ENCODE data around the gene ADAMTS12. TPM values are rescaled to one million over a fixed set of nuclear protein-coding genes. Genes with fewer than 3 reads are reported as not detected.

ADAMTS12 gene
- total RNA-seq, 3 donors from 2014 or later (not counting 1 experiment from before 2014, with no cell fraction given), result not detected

DNA sequence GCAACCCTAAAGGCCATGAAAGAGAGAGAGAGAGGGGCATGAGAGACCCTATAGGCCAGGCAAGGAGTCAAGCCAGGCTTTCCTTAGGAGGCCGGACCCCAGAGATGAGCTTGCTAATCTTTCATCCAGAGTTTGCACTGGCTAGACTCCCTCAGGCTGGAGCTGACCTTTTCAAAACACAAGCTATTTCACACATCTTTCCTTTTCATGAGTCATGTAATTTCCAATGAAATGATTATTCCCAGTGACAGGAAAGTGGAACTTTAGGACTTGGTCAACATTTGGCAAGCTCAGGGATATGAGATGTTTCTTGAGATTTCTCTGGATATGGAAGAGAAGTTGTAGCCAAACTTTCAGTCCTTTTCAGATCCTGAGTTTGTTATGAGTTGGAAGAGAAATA is 333.3 kb downstream of the ADAMTS12 start:
- H3K36me3 Mint-ChIP-seq, result no peaks in the 10 kb centered on the region
- Histone ChIP-seq H3K27me3 (ENCODE audit: control insufficient read depth, insufficient read depth, low read length) (no peaks in the 10 kb centered on the region), H3K9me3 (ENCODE audit: control insufficient read depth, insufficient read depth, low read length) (no peaks in the 10 kb centered on the region), H3K4me3 (ENCODE audit: low read length) (no peak overlapping the region), H3K36me3 (ENCODE audit: control insufficient read depth, insufficient read depth, low read length) (no peaks in the 10 kb centered on the region), H3K4me1 (ENCODE audit: control insufficient read depth, insufficient read depth, low read length) (no peaks in the 10 kb centered on the region), H3K27ac (ENCODE audit: low read length) (no peak overlapping the region)
- TF ChIP-seq, protein P1, sequence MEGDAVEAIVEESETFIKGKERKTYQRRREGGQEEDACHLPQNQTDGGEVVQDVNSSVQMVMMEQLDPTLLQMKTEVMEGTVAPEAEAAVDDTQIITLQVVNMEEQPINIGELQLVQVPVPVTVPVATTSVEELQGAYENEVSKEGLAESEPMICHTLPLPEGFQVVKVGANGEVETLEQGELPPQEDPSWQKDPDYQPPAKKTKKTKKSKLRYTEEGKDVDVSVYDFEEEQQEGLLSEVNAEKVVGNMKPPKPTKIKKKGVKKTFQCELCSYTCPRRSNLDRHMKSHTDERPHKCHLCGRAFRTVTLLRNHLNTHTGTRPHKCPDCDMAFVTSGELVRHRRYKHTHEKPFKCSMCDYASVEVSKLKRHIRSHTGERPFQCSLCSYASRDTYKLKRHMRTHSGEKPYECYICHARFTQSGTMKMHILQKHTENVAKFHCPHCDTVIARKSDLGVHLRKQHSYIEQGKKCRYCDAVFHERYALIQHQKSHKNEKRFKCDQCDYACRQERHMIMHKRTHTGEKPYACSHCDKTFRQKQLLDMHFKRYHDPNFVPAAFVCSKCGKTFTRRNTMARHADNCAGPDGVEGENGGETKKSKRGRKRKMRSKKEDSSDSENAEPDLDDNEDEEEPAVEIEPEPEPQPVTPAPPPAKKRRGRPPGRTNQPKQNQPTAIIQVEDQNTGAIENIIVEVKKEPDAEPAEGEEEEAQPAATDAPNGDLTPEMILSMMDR (IDR thresholded peaks at IDR 0.05), result no peak
- ATAC-seq (no peak), DNase-seq (no peak)
- no peaks in the 10 kb centered on the region for H3K9me3 Mint-ChIP-seq
- H3K27me3 Mint-ChIP-seq (ENCODE audit: low read depth in 2 of 2), result peaks cover 0 to 3% of the 10 kb centered on the region in 2 donors
- H3K4me1 Mint-ChIP-seq, result no peaks in the 10 kb centered on the region
- intact Hi-C loops (cut with micrococcal nuclease), result no loop called here
- no peak overlapping the region for H3K4me3 Mint-ChIP-seq
- 89% methylated on average over 1 of the region's 1 CpG for WGBS (ENCODE audit: insufficient coverage)
- no peak overlapping the region for H3K27ac Mint-ChIP-seq

DNA sequence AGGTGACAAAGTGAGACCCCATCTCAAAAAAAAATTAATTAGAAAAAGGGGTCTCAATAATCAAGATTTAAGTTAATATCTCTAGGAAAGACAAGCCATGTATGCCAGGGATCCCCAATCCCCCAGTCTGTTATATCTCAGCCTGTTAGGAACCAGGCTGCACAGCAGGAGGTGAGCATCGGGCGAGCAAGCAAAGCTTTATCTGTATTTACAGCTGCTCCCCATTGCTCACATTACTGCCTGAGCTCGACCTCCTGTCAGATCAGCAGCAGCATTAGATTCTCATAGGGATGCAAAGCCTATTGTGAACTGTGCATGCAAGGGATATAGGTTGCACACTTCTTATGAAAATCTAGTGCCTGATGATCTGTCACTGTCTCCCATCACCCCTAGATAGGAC is 334.2 kb downstream of the ADAMTS12 start:
- no peaks in the 10 kb centered on the region for H3K9me3 Mint-ChIP-seq
- no peaks in the 10 kb centered on the region for H3K4me1 Mint-ChIP-seq
- no peaks in the 10 kb centered on the region for H3K36me3 ChIP-seq (ENCODE audit: control insufficient read depth, insufficient read depth, low read length)
- ATAC-seq, result no peak
- H3K4me1 ChIP-seq (ENCODE audit: control insufficient read depth, insufficient read depth, low read length), result no peaks in the 10 kb centered on the region
- no peak overlapping the region for H3K27ac ChIP-seq (ENCODE audit: low read length)
- no peak overlapping the region for H3K4me3 Mint-ChIP-seq
- no peaks in the 10 kb centered on the region for H3K36me3 Mint-ChIP-seq
- peaks cover 0 to 3% of the 10 kb centered on the region in 2 donors for H3K27me3 Mint-ChIP-seq (ENCODE audit: low read depth in 2 of 2)
- H3K27ac Mint-ChIP-seq, result no peak overlapping the region
- no peaks in the 10 kb centered on the region for H3K27me3 ChIP-seq (ENCODE audit: control insufficient read depth, insufficient read depth, low read length)
- TF ChIP-seq, protein P1 (IDR thresholded peaks at IDR 0.05), result no peak
- no peaks in the 10 kb centered on the region for H3K9me3 ChIP-seq (ENCODE audit: control insufficient read depth, insufficient read depth, low read length)
- intact Hi-C loops (cut with micrococcal nuclease), result no loop called here
- no peak for DNase-seq
- H3K4me3 ChIP-seq (ENCODE audit: low read length), result no peak overlapping the region
- WGBS (ENCODE audit: insufficient coverage), result 76% methylated on average over 3 of the region's 3 CpGs

DNA sequence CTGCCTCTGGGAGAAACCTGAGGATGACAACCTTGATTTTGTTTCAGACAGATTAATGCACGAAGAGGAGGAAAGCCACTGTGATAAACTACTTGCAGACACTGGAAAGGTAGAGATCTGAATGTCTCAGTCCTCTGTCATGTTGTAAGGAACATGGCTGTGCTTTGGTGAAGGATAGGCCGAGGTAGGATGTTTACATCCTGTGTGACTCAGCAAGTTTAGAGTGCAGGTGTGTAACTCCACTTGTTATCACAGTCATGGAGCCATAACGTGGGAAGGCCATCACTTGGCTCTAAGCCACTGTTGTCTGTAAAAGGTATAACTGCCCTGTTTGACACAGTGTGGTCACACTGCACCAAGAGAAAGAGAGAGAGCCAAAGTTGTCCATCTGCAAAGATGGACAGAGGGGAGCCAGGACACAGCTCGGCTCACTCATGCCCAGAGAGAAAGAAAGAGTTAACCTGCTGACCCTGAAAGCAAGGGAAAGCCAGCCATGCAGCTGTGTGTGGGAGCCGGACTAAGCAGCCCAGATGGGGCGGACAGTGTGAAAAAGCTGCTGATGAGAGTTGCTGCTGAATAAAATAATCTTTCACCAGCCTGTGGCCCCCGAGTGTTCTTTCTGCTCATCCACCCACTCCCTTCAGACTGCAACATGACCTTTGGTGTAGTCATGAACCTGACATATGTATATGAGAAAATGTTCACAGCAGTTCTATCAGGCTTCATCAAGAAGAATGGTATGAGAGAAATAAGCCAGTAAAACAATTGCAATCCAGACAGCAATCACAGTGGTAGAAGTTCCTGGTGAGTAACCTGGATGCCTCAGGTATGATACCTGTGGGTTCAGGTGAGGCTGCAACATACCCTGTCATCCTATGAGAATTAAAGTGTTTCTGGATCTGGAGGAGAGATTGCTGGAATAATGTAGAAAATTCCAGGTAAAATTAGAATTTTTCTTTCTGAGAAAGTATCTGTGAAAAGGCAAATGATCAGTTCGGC is 335.2 kb downstream of the ADAMTS12 start:
- Mint-ChIP-seq H3K27ac (no peak overlapping the region), H3K9me3 (no peaks in the 10 kb centered on the region), H3K36me3 (no peaks in the 10 kb centered on the region), H3K4me3 (no peak overlapping the region), H3K27me3 (ENCODE audit: low read depth in 2 of 2) (peaks cover 0 to 3% of the 10 kb centered on the region in 2 donors), H3K4me1 (no peaks in the 10 kb centered on the region)
- H3K4me1 ChIP-seq (ENCODE audit: control insufficient read depth, insufficient read depth, low read length), result no peaks in the 10 kb centered on the region
- WGBS (ENCODE audit: insufficient coverage), result 75% methylated on average over 7 of the region's 8 CpGs
- no peaks in the 10 kb centered on the region for H3K36me3 ChIP-seq (ENCODE audit: control insufficient read depth, insufficient read depth, low read length)
- no peak overlapping the region for H3K27ac ChIP-seq (ENCODE audit: low read length)
- intact Hi-C loops (cut with micrococcal nuclease), result no loop called here
- TF ChIP-seq, protein P1 (IDR thresholded peaks at IDR 0.05), result no peak
- DNase-seq, result no peak
- H3K9me3 ChIP-seq (ENCODE audit: control insufficient read depth, insufficient read depth, low read length), result no peaks in the 10 kb centered on the region
- no peaks in the 10 kb centered on the region for H3K27me3 ChIP-seq (ENCODE audit: control insufficient read depth, insufficient read depth, low read length)
- no peak overlapping the region for H3K4me3 ChIP-seq (ENCODE audit: low read length)
- no peak for ATAC-seq
